GM10248 (cell line): ENCODE measurements around the gene VEPH1.

Source experiments
- CTCF ChIA-PET: fragments of 300-600 bp; sonication (Branson Sonifier 250); formaldehyde crosslinking; extraction: SDS; loops from one replicate; lab custom pipeline; 2021; ENCODE audit warnings: antibody characterized with exemption; lab: Yijun Ruan, JAX
- POLR2A ChIA-PET: fragments of 350-650 bp; sonication (Branson Sonifier 250); formaldehyde crosslinking; extraction: SDS; loops from one replicate; lab custom pipeline; 2020; ENCODE audit warnings: antibody characterized with exemption; lab: Yijun Ruan, JAX
- DNase-seq: peaks from one replicate; pipeline ENCODE4 v3.0.0; 2012; ENCODE audit errors: extremely low spot score
- TF ChIP-seq, protein P1 (sequence below): IDR thresholded peaks from 2 replicates; pipeline ENCODE4 v1.5.1; 2012; ENCODE audit warnings: mild to moderate bottlenecking, low read depth; ENCODE audit errors: extremely low read depth, missing control alignments, control extremely low read depth

VEPH1 gene

DNA sequence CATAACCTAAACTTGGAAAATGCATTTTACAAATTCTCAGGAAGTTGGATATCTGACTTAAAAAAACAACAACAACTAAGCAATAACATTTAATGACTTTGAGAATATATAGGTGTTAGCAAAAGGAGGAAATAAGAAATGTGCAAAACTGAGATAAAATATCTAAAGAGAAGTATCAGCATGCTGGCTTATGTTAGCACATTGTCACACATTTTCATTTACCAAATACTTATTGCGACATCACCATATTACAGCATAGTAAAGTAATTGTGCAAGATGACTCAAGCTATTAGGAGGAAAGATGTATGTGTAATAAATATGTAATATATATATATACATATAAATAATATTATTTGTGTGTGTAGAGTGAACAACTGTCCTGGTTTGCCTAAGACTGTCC is 57.4 kb downstream of the VEPH1 start:
- ChIA-PET POLR2A (no interaction called here), CTCF (no interaction called here)
- no peak for DNase-seq
- TF ChIP-seq, protein P1, sequence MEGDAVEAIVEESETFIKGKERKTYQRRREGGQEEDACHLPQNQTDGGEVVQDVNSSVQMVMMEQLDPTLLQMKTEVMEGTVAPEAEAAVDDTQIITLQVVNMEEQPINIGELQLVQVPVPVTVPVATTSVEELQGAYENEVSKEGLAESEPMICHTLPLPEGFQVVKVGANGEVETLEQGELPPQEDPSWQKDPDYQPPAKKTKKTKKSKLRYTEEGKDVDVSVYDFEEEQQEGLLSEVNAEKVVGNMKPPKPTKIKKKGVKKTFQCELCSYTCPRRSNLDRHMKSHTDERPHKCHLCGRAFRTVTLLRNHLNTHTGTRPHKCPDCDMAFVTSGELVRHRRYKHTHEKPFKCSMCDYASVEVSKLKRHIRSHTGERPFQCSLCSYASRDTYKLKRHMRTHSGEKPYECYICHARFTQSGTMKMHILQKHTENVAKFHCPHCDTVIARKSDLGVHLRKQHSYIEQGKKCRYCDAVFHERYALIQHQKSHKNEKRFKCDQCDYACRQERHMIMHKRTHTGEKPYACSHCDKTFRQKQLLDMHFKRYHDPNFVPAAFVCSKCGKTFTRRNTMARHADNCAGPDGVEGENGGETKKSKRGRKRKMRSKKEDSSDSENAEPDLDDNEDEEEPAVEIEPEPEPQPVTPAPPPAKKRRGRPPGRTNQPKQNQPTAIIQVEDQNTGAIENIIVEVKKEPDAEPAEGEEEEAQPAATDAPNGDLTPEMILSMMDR: no peak

DNA sequence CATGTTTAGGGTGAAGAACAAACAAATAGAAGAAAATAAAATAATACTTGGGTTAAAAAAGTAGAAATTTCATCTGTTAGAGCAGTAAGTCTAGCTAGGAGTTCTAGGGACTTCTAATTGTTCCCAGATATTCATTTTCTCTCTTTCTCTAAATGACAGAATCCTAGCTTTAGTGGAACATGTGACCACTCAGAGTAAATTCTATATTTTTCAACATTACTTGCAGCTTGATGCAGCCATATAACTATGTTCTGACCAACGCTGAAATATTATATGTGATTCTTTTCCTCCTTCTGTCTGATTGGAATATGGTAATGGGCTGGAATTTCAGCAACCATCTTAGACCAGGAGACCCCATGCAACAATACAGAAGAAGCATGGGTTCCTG is 58.4 kb downstream of the VEPH1 start:
- ChIA-PET CTCF (interaction anchor here (1.1 to 3.1 kb wide), 6 partner anchors 8 to 24 kb away, joined by 3 to 10 read pairs (median 4); no protein-coding TSS in a partner anchor), POLR2A (no interaction called here)
- DNase-seq: no peak
- TF ChIP-seq, protein P1: no peak

- POLR2A ChIA-PET: no interaction called here
- TF ChIP-seq, protein P1: no peak
- CTCF ChIA-PET: interaction anchor here (0.9 to 3.1 kb wide), 7 partner anchors 9 to 23 kb away, joined by 3 to 10 read pairs (median 3); no protein-coding TSS in a partner anchor
- no peak for DNase-seq
Observed at GRCh38 chr3:157443905-157444796, 59.1 kb downstream of the VEPH1 start.

- ChIA-PET POLR2A (no interaction called here), CTCF (interaction anchor here (2.3 to 3.1 kb wide), 2 partner anchors 10 kb away, joined by 5 to 10 read pairs; no protein-coding TSS in a partner anchor)
- TF ChIP-seq, protein P1: no peak
- DNase-seq: no peak
Observed at GRCh38 chr3:157442729-157443128, 60.5 kb downstream of the VEPH1 start.

GRCh38 chr3:157441102-157441624 is 62.1 kb downstream of the VEPH1 start:
- DNase-seq: no peak
- POLR2A ChIA-PET: no interaction called here
- CTCF ChIA-PET: interaction anchor here (0.9 to 1.3 kb wide), 3 partner anchors 24 to 165 kb away, joined by 3 read pairs; no protein-coding TSS in a partner anchor
- TF ChIP-seq, protein P1: no peak

- TF ChIP-seq, protein P1: no peak
- ChIA-PET CTCF (no interaction called here), POLR2A (no interaction called here)
- no peak for DNase-seq
Observed at GRCh38 chr3:157438194-157438730, 65.0 kb downstream of the VEPH1 start.
